ENCODE measurements around the gene ADSS2.
"Not testable (repeated sequence)": the region's sequence is repeated elsewhere in the genome, so short reads cannot be mapped to it uniquely, and the experiment has no call there.

ADSS2 gene

DNA sequence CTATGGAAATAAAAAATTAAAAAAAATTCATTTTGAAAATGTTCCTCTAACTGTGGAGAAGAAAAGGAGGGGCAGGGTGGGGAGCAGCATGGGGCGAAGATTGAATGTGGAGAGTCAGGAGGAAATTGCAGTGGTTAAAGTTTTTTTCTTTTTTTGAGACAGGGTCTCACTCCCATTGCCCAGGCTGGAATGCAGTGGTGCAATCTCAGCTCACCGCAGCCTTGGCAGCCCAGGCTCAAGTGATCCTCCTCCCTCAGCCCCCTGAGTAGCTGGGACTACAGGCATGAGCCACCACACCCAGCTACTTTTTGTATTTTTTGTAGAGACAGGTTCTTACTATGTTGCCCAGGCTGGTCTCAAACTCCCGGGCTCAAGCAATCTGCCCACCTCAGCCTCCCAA lies 67.6 kb downstream of the ADSS2 start:
- H3K4me1 Mint-ChIP-seq, result no peaks in the 10 kb centered on the region
- no peak overlapping the region for H3K27ac Mint-ChIP-seq (ENCODE audit: low read depth)
- DNase-seq (ENCODE audit: low spot score in 2 of 2) (no peak), ATAC-seq (replicated peaks; ENCODE audit: extremely low read depth, poor library complexity, severe bottlenecking) (no peak)
- no peak overlapping the region for H3K4me3 Mint-ChIP-seq
- H3K36me3 Mint-ChIP-seq (ENCODE audit: insufficient read depth), result no peaks in the 10 kb centered on the region
- no peaks in the 10 kb centered on the region for H3K9me3 Mint-ChIP-seq
- no peaks in the 10 kb centered on the region for H3K27me3 Mint-ChIP-seq

DNA sequence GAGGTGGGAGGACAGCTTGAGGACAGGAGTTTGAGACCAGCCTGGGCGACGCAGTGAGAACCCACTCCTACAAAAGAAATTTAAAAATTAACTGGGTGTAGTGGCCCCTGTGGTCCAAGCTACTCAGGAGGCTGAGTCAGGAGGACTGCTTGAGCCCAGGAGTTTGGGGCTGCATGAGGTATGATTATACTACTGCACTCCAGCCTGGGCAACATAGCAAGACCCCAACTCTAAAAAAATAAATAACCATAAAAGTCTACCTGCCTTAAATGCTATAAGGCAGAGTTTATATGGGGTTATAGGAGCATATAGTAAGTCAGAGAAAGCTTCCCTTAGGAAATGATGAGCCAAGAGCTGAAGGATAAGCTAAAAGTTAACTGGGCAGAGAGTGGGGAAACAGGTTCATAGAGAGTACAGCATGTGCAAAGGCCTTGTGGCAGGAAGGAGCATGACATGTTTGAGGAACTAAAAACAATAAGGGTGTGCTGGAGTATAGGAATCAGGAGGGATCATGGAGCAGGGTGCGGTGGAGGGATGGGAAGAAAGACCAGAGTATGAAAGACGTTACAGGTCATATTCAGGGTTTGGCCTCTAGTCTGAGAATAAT lies 68.3 kb downstream of the ADSS2 start:
- no peaks in the 10 kb centered on the region for H3K36me3 Mint-ChIP-seq (ENCODE audit: insufficient read depth)
- no peak overlapping the region for H3K4me3 Mint-ChIP-seq
- ATAC-seq (replicated peaks; ENCODE audit: extremely low read depth, poor library complexity, severe bottlenecking), result no peak
- no peak for DNase-seq (ENCODE audit: low spot score in 2 of 2)
- H3K27me3 Mint-ChIP-seq, result no peaks in the 10 kb centered on the region
- no peaks in the 10 kb centered on the region for H3K4me1 Mint-ChIP-seq
- no peaks in the 10 kb centered on the region for H3K9me3 Mint-ChIP-seq
- H3K27ac Mint-ChIP-seq (ENCODE audit: low read depth), result no peak overlapping the region

DNA sequence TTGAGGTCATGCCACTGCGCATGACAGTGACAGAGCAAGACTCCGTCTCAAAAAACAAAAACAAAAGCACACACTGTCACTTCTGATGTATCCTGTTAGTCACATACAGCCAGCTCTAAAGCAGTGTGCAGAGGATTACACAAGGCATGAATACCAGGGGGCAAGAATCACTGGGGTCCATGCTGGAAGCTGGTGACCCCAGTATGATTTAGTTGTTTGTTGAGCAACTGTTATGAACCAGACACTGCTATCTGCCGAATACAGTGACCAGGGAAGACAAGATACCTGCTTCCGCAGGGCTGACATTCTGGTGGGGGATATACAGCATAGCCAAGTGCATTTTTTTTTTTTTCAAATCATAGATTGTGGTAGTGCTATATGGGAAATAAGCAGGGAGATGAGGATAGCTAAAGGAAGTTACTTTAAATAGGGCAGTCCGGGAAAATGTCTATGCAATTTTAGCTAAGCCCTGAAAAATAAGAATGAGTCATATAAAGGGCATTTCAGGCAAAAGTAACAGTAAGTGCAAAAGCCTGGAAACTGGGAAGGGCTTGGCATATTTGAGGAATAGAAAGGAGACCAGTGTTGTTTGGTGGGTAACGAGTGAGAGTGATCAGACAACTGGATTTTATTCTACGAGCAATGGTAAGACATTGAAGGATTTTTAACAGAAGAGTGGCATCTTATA lies 69.7 kb downstream of the ADSS2 start:
- Mint-ChIP-seq H3K4me3 (no peak overlapping the region), H3K4me1 (no peaks in the 10 kb centered on the region), H3K27me3 (no peaks in the 10 kb centered on the region), H3K27ac (ENCODE audit: low read depth) (no peak overlapping the region), H3K9me3 (no peaks in the 10 kb centered on the region), H3K36me3 (ENCODE audit: insufficient read depth) (no peaks in the 10 kb centered on the region)
- ATAC-seq (replicated peaks; ENCODE audit: extremely low read depth, poor library complexity, severe bottlenecking) (no peak), DNase-seq (ENCODE audit: low spot score in 2 of 2) (no peak)

DNA sequence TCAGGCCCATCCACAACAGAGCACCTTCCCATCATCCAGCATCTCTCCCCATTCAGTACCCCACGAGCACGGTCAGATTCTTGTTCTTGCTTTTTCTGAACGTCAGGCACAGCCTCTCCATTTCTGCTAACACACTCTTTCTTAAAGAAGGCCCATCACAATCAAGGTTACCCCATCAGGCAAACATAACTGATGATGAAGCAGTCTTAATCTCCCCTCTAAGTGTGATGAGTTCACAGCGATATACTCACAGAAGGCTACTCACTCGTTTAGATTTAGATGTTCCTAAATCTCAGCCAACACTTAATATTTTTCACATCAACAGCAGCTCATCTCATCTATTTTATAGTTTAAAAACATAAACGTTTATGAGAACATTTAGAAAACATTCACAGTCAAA lies 75.6 kb downstream of the ADSS2 start:
- no peak overlapping the region for H3K27ac Mint-ChIP-seq (ENCODE audit: low read depth)
- no peak overlapping the region for H3K4me3 Mint-ChIP-seq
- no peaks in the 10 kb centered on the region for H3K36me3 Mint-ChIP-seq (ENCODE audit: insufficient read depth)
- no peaks in the 10 kb centered on the region for H3K9me3 Mint-ChIP-seq
- H3K27me3 Mint-ChIP-seq, result no peaks in the 10 kb centered on the region
- H3K4me1 Mint-ChIP-seq, result peaks cover 5% of the 10 kb centered on the region
- DNase-seq (ENCODE audit: low spot score in 2 of 2), result no peak
- ATAC-seq (replicated peaks; ENCODE audit: extremely low read depth, poor library complexity, severe bottlenecking), result no peak

DNA sequence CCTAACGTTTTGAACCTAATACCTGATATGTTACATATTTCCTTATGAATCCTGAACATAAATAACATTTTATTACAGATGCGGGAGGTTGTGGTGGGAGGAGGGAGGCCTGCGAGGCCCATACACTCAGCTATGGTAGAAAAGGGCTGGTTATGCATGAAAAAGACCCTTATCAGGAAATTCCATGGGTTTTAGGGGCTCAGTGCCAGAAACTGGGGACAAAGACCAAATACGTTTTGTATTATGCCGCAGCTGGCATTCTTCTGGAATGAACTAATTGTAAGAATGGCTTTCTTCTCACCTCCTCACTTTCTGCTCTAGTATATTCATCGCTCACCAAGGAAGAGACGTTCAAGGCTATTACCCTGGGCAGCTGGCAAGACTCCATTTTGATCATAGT lies 76.7 kb downstream of the ADSS2 start:
- H3K4me3 Mint-ChIP-seq, result no peak overlapping the region
- H3K4me1 Mint-ChIP-seq, result peaks cover 5% of the 10 kb centered on the region
- no peak for DNase-seq (ENCODE audit: low spot score in 2 of 2)
- no peak for ATAC-seq (replicated peaks; ENCODE audit: extremely low read depth, poor library complexity, severe bottlenecking)
- H3K9me3 Mint-ChIP-seq, result no peaks in the 10 kb centered on the region
- no peak overlapping the region for H3K27ac Mint-ChIP-seq (ENCODE audit: low read depth)
- no peaks in the 10 kb centered on the region for H3K36me3 Mint-ChIP-seq (ENCODE audit: insufficient read depth)
- H3K27me3 Mint-ChIP-seq, result no peaks in the 10 kb centered on the region

DNA sequence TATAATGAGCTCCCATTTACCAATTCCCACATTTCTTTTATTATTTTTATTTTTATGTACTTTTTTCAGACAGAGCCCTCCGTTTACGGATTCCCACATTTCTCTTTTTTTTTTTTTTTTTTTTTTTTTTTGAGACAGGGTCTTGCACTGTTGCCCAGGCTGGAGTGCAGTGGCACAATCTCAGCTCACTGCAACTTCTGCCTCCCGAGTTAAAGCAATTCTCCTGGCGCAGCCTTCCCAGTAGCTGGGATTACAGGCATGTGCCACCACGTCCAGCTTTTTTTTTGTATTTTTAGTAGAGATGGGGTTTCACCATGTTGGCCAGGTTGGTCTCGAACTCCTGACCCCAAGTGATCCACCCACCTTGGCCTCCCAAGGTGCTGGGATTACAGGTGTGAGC lies 77.2 kb downstream of the ADSS2 start:
- not testable (repeated sequence) for DNase-seq (ENCODE audit: low spot score in 2 of 2); H3K9me3 Mint-ChIP-seq; H3K27ac Mint-ChIP-seq (ENCODE audit: low read depth); H3K27me3 Mint-ChIP-seq; H3K4me3 Mint-ChIP-seq; ATAC-seq (replicated peaks; ENCODE audit: extremely low read depth, poor library complexity, severe bottlenecking); H3K4me1 Mint-ChIP-seq; H3K36me3 Mint-ChIP-seq (ENCODE audit: insufficient read depth)

DNA sequence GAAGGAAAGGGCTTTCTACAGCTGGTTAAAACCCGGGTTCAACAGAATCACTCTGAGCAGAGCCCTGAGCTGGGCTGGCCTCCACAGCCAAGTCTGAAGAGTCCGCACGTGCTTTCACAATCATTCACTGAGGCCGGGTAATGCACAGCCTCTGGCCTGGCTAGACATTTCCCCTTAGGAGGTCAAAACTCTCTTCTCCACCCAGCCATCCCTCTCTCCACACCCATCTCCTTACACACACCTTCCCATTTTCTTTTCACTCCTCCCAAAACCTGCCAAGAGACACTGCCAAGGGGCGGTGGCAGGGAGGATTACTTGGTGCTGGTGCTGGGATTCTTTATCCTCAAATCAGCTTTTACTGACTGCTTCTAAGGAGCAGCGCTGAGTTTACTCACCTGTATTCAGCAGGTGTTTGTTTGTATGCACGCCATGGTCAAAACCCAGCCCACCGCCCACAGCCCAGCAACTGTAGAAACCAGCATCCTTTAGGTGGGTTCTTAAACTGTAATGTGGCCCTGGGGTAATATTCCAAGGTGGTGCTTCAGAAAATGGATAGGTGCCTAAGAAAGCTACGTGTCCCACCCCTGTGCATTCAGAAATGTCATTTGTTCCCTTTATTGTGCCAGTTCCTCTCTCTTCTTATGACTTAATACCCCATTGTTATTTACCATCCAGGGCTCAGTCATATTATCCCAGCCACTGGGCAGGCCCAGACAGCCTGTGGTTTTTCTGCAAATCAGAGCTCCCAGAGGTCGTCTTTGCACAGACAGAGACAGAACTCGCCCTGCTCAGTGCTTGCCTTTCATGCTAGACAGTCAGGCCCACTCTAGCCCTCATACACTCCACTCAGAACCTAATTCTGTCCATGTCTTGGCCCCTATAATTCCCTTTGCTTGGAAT lies 80.2 kb downstream of the ADSS2 start:
- DNase-seq (ENCODE audit: low spot score in 2 of 2) (no peak), ATAC-seq (replicated peaks; ENCODE audit: extremely low read depth, poor library complexity, severe bottlenecking) (no peak)
- Mint-ChIP-seq H3K36me3 (ENCODE audit: insufficient read depth) (no peaks in the 10 kb centered on the region), H3K9me3 (no peaks in the 10 kb centered on the region), H3K27me3 (no peaks in the 10 kb centered on the region), H3K4me1 (peaks cover 5% of the 10 kb centered on the region), H3K4me3 (no peak overlapping the region), H3K27ac (ENCODE audit: low read depth) (no peak overlapping the region)

DNA sequence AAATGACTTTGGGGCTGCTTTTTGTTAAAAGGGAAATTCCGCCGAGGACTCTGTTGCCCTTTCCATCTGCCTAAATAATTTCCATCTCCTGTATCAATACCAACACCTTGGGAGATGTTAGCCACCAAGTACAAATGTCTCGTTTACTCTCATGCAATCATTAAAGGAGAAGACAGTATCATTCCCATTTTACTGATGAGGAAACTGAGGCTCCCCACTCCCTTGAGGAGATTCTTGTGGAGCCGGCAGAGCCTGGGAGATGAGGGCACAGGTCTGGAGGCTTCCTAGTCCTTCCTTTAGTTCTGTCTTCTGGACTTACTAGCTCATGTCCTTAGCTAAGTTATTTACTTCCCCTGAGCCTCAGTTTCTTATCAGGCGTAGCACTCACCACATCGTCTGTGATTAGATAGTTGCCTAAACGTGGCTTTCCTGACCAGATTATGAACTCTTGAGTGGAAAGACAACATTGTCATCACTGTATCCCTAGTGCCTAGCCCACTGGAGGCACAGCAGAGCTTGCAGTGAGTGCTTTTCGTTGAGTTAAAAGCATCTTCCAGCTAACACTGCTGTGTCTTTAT lies 81.6 kb downstream of the ADSS2 start:
- H3K36me3 Mint-ChIP-seq (ENCODE audit: insufficient read depth), result no peaks in the 10 kb centered on the region
- no peaks in the 10 kb centered on the region for H3K27me3 Mint-ChIP-seq

DNA sequence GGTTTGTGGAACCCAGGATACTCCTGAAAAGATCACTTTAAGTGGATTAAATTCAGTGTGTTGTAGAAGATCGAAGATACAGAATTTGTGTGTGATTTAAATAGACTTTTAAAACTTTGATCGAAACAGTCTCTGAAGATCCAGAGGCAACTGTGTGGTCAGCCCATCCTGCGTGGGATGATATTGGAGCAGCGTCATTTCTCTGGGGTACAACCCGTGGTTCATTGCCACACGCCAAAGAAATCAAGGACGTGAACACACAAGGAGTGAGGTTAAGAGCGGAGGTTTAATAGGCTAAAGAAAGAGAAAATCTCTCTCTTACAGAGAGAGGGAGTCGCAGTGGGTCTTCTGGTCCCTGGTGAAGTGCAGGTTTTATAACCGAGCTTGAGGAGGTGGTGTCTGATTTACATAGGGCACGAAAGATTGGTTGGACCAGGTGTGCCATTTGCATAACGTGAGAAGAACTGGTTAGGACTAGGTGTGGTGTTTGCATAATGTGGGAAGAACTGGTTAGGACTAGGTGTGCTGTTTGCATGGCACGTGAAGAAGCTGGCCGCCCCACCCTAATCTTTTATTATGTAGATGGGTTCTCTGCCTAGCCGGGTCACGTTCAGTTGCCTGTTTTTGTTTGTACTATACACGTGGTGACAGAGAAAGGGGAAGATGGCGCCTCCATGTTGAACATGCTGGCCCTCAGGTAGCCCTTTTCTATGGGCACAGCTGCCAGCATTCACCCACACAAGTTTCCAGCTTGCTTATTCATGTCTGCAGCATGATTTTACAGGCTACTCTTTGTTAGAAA lies 82.3 kb downstream of the ADSS2 start:
- ATAC-seq (replicated peaks; ENCODE audit: extremely low read depth, poor library complexity, severe bottlenecking), result no peak
- no peak overlapping the region for H3K27ac Mint-ChIP-seq (ENCODE audit: low read depth)
- H3K4me3 Mint-ChIP-seq, result no peak overlapping the region
- no peaks in the 10 kb centered on the region for H3K27me3 Mint-ChIP-seq
- no peak for DNase-seq (ENCODE audit: low spot score in 2 of 2)
- no peaks in the 10 kb centered on the region for H3K36me3 Mint-ChIP-seq (ENCODE audit: insufficient read depth)
- H3K4me1 Mint-ChIP-seq, result peaks cover 5% of the 10 kb centered on the region
- H3K9me3 Mint-ChIP-seq, result peaks cover 7% of the 10 kb centered on the region

More for the DNA sequence above, 81.6 kb downstream of the ADSS2 start:
- H3K4me1 Mint-ChIP-seq, result peaks cover 5% of the 10 kb centered on the region
- no peak overlapping the region for H3K4me3 Mint-ChIP-seq
- no peak overlapping the region for H3K27ac Mint-ChIP-seq (ENCODE audit: low read depth)
- no peaks in the 10 kb centered on the region for H3K9me3 Mint-ChIP-seq
- no peak for ATAC-seq (replicated peaks; ENCODE audit: extremely low read depth, poor library complexity, severe bottlenecking)
- DNase-seq (ENCODE audit: low spot score in 2 of 2), result no peak

DNA sequence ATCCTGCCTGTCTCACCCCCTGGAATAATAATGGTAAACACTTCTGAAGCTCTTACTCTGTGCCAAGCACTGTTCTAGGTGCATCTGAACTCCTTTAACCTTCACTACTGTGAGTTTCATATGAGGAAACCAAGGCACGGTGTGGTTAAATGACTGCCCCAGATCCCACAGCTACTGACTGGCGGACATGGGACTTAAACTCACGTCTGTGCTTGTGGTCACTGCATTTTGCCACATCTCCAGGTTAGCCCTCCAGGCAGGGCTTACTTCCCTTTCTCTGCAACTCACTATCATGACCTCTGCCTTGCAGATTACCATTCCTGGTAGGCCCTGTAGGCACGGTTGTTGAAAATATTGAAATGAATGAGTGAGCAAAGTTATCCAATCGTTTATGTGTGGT lies 83.4 kb downstream of the ADSS2 start:
- no peak overlapping the region for H3K27ac Mint-ChIP-seq (ENCODE audit: low read depth)
- no peaks in the 10 kb centered on the region for H3K36me3 Mint-ChIP-seq (ENCODE audit: insufficient read depth)
- H3K9me3 Mint-ChIP-seq, result peaks cover 9% of the 10 kb centered on the region
- H3K27me3 Mint-ChIP-seq, result no peaks in the 10 kb centered on the region
- ATAC-seq (replicated peaks; ENCODE audit: extremely low read depth, poor library complexity, severe bottlenecking) (no peak), DNase-seq (ENCODE audit: low spot score in 2 of 2) (no peak)
- H3K4me3 Mint-ChIP-seq, result no peak overlapping the region
- peaks cover 5% of the 10 kb centered on the region for H3K4me1 Mint-ChIP-seq

DNA sequence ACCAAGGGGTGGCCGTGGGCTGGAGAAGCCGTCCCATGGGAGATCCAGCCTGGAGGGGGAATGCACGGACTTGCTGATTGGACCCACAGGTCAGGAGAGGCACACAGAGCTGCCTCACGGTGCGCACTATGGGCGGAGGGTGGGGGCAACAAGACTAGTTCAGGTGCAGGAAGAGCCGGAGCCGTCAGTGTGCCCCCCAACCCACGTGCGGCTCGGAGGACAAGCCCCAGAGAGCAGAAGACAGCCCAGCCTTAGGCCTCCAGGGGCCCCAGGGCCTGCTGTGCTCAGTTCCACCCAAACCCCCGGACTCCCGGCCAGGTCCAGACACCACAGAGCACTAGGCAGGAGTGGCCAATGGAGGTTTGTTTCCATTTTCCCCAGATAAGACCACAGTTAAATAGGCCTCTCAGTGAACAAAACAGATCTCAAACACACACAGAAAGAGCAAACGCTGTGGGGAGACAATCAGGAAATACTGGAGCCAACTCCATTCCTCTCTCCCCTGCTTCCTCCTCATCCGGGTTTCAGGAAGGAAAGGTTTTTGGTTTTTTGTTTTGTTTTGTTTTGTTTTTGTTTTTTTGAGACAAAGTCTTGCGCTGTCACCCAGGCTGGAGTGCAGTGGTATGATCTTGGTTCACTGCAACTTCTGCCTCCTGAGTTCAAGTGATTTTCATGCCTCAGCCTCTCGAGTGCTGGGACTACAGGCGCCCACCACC lies 84.2 kb downstream of the ADSS2 start:
- no peak for DNase-seq (ENCODE audit: low spot score in 2 of 2)
- no peak overlapping the region for H3K4me3 Mint-ChIP-seq
- peaks cover 5% of the 10 kb centered on the region for H3K4me1 Mint-ChIP-seq
- peaks cover 9% of the 10 kb centered on the region for H3K9me3 Mint-ChIP-seq
- H3K36me3 Mint-ChIP-seq (ENCODE audit: insufficient read depth), result no peaks in the 10 kb centered on the region
- no peaks in the 10 kb centered on the region for H3K27me3 Mint-ChIP-seq
- no peak for ATAC-seq (replicated peaks; ENCODE audit: extremely low read depth, poor library complexity, severe bottlenecking)
- no peak overlapping the region for H3K27ac Mint-ChIP-seq (ENCODE audit: low read depth)

DNA sequence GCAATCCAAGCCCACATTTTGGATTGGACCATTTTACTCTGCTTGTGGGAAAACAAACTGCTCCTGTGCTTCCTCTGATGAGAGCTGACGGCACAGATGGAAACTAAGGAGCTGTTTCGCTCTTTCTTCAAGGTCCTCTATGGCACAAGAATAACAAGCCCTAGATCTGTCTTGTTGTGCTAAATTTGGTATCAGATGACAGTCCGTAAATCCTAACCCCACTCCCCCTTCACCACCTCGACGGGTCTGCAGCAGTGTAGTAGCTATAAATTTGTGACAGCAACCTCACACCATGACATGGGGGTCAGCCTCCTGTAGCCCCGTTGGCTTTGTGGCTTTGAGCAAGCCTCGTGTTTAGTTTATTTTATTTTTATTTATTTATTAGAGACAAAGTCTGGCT lies 85.9 kb downstream of the ADSS2 start:
- Mint-ChIP-seq H3K36me3 (ENCODE audit: insufficient read depth) (no peaks in the 10 kb centered on the region), H3K9me3 (peaks cover 9% of the 10 kb centered on the region), H3K4me1 (no peaks in the 10 kb centered on the region), H3K27me3 (no peaks in the 10 kb centered on the region), H3K27ac (ENCODE audit: low read depth) (no peak overlapping the region), H3K4me3 (no peak overlapping the region)
- ATAC-seq (replicated peaks; ENCODE audit: extremely low read depth, poor library complexity, severe bottlenecking), result no peak
- DNase-seq (ENCODE audit: low spot score in 2 of 2), result no peak
